Stimulated activated CD8-positive, alpha-beta memory T cell treated with anti-CD3 and anti-CD28 coated beads, Interleukin-4, amount 100 ng/mL, for 48 hours (primary cell): ENCODE data around the gene OFD1.

Source experiments
- DNase-seq: peaks from one replicate; pipeline ENCODE4 v3.0.0-alpha.2; 2020

OFD1 gene

DNA sequence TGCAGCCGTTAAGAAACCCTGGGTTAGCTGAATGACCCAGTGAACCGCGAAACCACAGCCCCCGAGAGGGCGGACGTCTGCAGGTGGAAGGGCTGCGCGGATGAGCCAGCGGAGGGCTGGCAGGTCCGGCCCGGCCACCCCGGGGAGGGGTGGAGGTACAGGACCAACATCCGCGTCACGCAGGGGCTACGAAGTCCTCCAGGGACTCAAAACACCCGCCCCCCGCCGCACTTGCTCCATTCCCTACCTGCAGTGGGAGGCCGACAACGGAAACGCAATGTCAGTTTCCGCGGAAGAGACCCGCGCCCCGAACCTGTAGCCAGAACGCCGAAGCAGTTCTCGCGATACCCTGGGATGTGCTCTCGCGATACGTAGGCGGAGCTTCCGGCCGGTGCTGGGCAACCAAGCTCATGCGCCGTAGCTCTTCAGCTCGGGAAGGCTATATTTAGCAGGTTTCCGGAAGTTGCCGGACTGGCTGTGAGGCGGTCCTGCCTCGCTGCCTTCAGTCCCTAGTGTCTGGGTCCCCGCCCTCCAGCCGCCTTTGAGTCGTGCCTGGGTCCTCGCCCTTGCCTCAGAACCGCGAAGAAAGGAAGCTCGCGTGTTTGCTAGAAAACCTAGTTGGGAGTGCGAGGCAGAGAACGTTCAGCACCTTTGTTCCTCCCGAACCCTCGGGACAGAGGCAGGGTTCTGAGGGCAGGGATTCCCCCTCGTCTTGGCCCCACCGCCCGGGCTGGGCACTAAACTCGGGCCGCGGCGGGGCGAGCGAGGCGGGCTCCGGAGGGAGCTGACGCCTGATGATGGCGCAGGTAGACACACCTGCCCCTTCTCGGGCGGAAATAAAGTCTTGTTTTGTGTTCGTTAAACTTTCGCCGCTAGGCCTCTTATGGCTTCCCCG, at the start of gene OFD1, which contains the start of gene TRAPPC2:
Gene OFD1, plus strand, starts transcription at position 471 of the 895 bp plus-strand sequence. Its CDS starts 324 bp downstream, at position 795.
Gene TRAPPC2, minus strand, starts transcription at position 343 of the 895 bp plus-strand sequence. CDS start 14,657 bp downstream, outside the sequence.
- peak; percentile 88 for DNase-seq

DNA sequence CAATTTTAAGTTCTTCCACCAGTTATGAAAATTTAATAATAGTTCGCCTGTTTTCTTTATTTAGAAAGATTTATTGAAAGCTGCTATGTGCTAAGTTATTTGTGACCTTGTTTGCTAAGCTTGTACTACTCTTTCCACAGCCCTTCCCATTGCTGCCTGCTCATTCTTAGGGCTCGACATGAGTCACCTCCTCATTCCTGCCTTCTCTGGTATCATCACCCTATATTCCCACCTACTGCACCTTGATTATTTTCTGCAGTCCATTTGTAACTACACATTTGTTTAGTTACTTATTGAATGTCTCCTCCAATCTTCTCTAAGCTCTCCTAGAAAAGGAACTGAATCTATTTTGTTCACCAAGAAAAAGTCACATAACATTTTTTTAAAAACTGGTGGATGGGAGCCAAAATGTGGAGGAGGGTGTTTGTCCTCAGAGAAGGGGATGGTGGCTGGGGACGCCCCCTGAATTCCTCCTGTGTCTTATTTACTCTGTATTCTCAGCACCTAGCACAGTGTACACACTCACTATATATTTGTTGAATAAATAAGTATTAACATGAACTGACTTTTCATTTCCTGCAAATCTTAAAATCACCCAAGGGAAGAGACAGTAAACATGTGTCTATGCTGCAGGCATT, 49.3 kb upstream of the OFD1 start:
- no peak for DNase-seq

- no peak for DNase-seq
Measured at GRCh38 chrX:13687203-13687602, 47.3 kb upstream of the OFD1 start.

DNA sequence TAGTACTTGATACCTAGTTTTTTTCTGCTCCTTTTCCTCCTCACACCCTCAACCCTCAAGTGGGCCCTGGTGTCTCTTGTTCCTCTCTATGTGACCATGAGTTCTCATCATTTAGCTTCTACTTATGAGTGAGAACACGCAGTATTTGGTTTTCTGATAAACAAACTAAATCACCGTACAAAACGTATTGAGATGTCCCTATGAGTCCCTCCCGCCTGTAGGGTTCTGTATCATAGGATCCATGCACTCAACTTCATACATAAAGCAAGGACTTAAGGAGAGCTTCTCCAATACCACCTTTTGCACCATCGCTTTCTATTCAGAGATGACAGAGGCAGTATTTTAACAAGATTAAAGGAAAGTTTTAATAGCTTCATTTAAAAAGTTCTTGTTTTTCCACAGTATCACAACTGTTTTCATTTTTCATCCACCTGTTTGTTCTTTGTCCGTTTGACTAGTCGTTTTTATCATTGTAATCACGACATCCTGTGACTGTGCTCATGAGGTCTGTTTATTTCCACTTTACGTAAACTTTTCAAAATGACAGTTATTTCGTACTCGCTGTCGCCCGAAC, 46.1 kb upstream of the OFD1 start:
- no peak for DNase-seq

DNA sequence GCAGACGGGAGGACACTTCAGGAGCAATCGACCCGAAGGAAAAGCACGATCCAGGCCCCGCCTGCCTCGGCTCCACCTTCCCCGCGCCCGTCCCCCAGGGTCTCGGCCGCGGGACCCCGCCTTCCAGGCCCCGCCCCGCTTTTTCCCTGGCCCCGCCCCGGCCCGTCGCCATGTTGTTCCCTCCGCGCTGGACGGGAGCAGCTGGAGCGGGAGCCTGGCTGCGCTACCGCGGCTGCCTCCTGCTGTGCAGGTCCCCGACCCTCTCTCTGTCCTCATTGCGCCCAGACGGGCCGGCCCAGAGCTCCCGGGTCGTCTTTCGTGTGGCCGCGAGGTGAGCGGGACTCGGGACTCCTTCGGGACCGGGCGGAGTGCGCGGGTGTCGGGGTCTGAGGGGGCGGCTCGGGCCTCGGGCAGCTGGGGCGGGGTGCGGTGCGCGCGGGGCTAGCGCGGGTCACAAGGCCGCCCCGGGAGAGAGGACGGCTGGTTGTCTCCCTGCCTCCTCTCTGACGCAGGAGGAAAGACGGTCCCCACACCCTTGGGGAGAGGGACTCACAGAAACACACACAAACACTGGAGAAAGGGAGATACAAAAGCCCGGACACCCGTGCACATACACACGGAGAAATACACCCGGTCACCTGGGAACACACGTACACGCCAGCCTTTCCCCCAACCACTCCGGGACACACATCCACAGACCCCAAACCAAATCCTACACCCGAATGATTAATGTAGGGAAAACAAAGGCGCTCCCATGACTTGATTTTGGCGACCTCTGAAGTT, 45.4 kb upstream of the OFD1 start, which contains the start of gene RAB9A:
Gene RAB9A, plus strand, starts transcription at position 171 of the 783 bp plus-strand sequence. CDS start 19,619 bp downstream, outside the sequence.
- DNase-seq, result peak; percentile 88

DNA sequence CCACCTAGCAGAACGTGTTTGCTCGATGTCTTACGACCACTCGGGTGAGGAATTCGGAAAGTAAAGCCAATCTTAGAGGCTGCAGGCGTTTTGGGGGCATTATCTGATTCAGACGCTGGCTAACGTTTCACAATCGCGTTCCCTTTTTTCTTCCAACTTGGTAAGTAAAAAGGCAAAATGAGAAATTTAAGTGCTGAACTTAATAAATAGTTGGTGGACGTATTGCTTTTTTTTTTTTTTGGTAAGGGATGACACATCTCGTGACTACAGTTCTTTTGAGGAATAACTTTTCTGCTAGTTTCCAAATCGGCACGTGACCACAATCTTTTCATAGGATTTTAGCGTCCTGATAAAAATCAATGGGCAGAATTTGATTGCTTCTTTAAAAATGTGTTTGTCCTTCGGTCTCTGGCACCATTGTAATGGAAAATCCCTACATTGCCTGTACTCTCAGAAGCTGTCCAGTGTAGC, 44.8 kb upstream of the OFD1 start:
- DNase-seq, result no peak

- no peak for DNase-seq
Measured at GRCh38 chrX:13690836-13691235, 43.7 kb upstream of the OFD1 start.

- DNase-seq, result no peak
Measured at GRCh38 chrX:13691841-13692371, 42.6 kb upstream of the OFD1 start.

- no peak for DNase-seq
Measured at GRCh38 chrX:13692771-13693231, 41.7 kb upstream of the OFD1 start.

DNA sequence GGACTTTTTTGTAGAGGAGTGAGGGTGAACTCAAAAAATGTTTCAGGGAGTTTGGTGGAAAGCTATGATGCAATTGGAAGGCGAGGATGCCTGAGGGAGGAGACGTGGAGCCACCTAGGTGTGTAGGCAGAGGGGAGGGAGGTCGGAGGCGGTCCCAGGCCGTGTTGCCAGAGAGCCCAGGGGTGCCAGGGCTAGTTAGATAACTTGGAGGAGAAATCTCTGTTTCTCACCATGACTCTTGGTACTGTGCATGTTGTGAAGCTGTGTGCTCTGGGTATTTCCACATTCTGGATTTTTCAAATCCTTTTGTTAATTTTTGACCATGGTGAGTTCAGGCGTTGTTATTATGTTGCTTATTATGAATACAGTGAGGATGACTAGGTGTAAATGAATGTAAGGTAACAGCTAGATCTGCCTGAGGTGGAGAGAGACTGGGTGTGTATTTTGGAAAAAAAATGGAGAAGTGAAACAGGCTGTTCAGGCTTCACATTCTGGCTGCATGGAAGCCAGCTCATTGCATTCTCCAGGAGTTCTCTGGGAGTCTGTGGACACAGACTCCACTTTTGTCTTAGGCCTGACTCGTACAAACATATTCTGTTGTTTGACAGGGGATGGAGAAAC, 41.1 kb upstream of the OFD1 start:
- no peak for DNase-seq

DNA sequence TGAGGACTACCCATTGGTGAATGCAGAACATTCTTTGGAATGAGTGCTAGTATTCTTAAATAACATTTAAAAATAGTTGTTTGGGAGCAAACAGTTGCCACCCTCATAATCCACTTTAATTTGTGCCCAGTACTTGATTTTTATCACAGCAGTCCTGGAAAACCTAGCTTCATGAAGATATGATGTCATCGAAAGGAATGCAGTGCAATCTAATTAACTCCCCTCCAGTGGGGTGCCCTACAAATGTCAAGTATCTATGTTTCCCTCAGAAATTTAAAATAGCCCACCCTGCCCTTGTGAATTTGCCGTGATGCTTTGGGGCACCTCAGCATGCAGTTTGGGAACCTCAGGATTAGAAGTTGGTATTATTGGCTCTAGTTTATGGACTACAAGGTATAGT, 40.2 kb upstream of the OFD1 start:
- no peak for DNase-seq

- DNase-seq, result no peak
Measured at GRCh38 chrX:13694983-13695382, 39.6 kb upstream of the OFD1 start.

DNA sequence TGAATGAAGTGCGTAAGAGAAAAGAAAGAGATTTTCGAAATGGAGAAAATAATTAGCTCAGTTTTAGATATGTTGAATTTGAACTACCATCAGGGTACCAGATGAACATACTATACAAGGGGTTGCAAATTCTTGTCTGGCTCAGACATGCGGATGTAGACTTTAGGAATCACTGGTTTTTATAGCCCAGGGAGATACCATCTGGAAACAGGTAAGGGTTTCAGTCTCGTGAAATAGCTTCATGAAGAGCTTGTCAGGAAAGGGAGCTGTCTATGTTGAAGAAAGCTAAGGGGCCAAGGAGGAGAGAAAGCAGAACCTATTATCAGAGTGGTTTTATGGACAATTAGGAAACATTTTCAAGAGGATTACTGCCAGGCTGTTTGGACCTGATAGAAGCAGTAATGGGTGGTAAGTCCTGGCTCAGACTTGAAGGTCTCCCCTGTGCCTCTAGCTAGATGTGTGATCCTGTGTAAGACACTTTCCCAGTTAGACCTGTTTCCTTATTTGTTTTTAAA, 38.9 kb upstream of the OFD1 start:
- DNase-seq, result no peak

GRCh38 chrX:13697455-13697854, 37.1 kb upstream of the OFD1 start:
- no peak for DNase-seq

DNA sequence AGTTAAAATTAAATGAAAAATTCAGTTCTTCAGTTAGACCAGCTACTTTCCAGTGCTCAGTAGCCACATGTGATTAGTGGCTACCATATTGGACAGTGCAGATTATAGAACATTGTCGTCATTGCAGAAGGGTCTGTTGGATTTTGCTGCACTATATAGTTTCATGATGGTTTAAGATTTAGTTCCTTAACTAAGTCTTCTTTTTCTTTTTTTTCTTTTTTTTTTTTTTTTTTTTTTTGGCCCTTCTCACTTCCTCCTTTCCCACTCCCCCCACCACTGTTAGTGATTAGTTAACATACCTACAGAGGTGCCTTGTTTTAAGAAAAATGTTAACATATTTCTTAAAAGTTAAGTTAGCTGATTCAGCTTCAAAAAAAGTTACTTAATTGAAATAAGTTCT, 36.6 kb upstream of the OFD1 start:
- no peak for DNase-seq

DNA sequence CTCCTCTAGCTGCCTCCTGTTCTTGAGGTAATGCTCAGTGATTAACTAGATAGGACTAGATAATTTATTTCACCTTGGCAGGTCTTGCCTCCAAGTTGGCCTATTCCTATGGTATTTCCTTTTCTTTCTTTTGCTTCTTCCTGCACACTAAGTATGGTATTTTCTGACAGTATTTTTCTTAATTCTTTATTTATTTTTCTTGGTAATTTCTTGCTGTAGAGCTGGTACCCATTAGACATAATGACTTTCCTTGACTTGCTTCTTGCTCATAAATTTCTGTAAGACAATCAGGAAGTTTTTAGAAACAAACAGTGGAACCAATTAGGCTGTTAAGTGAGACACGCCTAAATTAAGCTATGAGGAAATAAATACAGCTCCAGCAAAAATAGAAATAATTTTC, 36.1 kb upstream of the OFD1 start:
- no peak for DNase-seq

GRCh38 chrX:13699183-13699826, 35.2 kb upstream of the OFD1 start:
- no peak for DNase-seq

- no peak for DNase-seq
Measured at GRCh38 chrX:13700380-13700779, 34.2 kb upstream of the OFD1 start.

DNA sequence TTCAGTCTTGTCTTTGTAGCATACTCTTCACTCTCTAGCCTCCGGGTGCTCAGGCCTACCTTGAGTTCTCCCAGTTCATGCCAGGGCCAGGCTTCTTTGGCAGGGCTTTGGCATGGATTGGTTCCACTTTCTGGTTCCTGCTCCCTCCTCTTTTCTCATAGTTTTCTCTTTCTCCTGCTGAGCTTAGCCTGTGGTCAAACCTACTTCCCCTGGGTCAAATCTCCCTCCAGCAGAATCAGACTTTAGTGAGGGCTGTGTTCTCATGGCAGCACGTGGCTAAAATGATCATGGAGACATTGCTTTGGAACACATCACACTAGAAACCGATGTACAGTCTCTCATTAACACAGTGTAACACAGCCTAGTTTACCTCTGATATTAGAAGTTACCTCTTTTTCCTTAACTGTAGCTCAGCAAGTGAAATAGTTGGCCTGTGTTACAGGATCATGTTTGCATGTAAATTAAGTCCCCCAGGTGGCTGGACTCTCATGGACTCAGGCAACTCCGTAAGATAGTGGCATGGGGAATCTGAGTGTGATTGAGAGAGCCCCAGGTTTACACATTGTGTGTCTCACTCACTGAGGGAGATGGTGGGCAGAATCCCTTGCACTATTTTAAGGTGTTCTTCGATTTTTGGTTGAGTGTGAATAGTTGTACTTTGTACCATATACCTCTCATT, 32.3 kb upstream of the OFD1 start:
- DNase-seq, result no peak

DNA sequence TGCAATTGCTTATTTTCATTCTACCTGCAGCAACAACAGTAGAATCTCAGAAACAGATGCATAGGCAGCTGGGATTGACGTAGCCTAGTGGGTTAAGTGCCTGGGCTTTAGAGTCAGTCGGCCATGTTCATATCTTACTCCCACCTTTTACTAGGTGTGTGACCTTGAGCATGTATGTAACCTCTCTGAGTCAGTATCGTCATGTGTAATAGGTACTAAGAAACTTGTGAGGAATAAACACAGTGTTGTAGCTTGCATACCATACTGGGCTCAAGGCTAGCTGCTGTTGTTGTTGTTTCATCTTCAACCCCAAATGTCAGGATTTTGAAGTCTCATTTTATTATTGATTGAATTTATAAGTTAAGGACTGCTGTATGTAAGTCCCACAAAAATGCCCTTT, 31.4 kb upstream of the OFD1 start:
- DNase-seq, result no peak
